GM20000 (cell line): ENCODE measurements around the gene ADA.

Experiments used
- DNase-seq: peaks from one replicate; pipeline ENCODE4 v3.0.0; 2012; ENCODE audit warnings: low spot score
- TF ChIP-seq, protein P1 (sequence below): IDR thresholded peaks from 2 replicates; pipeline ENCODE4 v1.5.1; 2012; ENCODE audit warnings: mild to moderate bottlenecking, control low read depth; ENCODE audit errors: extremely low read depth, missing control alignments

Gene ADA

DNA sequence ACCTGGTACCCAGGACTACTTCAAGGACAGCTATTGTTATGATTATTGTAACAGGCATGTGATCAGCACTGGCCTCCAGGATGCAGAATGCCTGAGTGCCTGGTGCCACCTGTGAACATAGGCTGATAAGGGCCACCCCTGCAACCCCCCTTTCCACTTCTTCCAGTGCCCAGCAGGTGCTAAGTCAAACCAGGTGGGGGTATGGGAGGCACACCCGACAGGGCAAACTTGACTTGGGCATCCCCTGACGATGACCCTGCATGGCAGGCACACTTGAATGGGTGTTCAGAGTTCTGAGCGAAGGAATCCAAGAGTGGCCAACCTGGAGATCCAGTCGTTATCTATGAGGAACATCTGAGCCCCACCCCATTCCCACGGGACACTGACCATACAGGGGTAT lies 3.4 kb downstream of the ADA start:
- DNase-seq: no peak
- TF ChIP-seq, protein P1, sequence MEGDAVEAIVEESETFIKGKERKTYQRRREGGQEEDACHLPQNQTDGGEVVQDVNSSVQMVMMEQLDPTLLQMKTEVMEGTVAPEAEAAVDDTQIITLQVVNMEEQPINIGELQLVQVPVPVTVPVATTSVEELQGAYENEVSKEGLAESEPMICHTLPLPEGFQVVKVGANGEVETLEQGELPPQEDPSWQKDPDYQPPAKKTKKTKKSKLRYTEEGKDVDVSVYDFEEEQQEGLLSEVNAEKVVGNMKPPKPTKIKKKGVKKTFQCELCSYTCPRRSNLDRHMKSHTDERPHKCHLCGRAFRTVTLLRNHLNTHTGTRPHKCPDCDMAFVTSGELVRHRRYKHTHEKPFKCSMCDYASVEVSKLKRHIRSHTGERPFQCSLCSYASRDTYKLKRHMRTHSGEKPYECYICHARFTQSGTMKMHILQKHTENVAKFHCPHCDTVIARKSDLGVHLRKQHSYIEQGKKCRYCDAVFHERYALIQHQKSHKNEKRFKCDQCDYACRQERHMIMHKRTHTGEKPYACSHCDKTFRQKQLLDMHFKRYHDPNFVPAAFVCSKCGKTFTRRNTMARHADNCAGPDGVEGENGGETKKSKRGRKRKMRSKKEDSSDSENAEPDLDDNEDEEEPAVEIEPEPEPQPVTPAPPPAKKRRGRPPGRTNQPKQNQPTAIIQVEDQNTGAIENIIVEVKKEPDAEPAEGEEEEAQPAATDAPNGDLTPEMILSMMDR: no peak

DNA sequence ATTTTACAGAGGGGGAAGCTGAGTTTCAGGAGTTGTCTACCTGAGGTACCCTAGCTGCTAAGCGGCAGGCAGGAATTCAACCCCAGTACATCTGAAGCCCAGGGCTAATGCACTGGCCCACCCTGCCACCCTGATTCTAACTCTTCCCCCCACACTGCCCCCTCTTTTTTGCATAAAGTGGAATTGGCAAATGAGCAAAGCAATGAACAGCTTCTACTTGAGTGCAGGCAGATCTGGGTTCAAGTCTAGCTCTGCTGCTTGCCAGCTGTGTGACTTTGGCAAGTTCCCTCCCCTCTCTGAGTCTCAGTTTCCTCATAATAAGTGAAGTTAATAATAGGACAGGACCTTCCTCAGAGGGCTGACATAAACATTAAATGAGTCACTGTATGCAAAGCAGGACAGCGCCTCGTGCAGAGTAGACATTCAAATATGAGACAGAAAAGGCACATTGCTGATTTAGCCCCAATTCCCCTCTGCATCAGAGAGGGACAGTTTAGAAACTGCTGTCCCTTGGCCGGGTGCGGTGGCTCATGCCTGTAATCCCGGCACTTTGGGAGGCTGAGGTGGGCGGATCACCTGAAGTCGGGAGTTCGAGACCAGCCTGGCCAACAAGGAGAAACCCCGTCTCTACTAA lies 4.7 kb downstream of the ADA start:
- DNase-seq: peak; percentile 80
- TF ChIP-seq, protein P1: no peak

DNA sequence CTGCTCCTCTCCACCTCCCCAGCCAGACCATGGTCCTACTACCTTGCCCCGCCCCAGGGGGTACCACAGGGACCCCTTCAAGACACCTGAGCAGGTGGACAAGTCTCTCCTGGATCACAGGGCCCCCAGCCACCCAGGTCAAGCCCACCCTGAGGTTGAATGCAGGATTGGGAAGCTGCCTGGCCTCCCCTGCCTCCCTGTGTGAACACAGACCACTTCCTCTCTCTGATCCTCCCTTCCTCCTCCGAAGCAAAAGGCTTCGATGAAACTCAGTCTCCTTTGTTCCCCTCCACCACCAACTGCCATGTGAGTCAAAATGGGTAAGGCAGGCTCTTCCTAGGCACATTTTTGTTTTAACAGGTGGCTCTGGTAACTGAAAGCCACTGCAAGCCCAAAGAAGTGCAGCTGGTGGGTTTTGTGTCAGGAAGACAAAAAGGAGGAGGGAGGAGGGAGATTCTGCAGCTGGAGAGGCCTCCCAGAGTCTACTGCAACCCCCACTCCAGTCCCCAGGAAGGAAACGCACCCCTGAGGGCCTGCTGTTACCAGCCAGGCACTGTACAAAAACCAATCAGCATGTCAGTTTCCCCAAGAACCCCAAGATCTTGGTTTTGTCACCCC lies 5.4 kb downstream of the ADA start:
- DNase-seq: peak; percentile 40
- TF ChIP-seq, protein P1: no peak

DNA sequence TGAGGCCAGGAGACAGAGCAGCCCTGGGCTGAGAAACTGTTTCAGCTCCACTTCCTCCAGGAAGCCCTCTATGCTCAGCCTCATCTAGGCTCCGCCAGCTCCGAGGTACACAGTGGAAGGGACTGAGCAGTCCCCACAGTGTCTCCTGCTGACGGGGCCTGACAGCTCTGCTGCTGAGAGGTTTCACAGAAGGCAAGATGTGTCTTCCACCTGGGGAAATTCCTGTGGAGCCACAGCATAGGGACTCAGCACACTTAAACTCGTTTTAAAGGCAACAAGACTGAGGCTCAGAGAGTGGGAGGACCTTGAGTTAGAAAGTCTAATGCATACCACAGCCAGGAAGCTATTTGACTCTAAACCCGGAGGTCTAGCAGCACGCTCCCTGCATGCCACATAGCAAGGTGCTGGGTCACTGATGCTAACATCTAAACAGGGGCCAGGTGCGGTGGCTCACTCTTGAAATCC lies 6.8 kb downstream of the ADA start:
- TF ChIP-seq, protein P1: no peak
- DNase-seq: peak; percentile 49

DNA sequence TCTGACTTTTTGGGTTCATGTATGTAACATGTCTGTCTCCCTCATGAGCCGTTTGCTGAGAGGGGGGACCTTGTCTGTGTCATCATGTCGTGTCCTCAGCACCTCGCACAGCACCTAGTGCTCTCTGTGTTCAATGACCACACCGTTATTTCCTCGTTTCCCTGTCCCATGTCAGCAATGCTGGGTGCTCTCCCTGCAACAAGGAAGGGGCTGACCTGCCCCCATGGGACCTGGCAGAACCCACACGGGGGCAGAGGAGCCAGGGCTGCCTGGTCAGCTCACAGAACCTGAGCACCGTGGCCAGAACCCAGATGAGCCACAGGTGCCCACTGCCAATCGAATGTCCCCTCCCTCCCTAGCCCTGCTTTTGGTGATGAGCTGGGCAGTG lies 7.3 kb downstream of the ADA start:
- TF ChIP-seq, protein P1: no peak
- DNase-seq: no peak

DNA sequence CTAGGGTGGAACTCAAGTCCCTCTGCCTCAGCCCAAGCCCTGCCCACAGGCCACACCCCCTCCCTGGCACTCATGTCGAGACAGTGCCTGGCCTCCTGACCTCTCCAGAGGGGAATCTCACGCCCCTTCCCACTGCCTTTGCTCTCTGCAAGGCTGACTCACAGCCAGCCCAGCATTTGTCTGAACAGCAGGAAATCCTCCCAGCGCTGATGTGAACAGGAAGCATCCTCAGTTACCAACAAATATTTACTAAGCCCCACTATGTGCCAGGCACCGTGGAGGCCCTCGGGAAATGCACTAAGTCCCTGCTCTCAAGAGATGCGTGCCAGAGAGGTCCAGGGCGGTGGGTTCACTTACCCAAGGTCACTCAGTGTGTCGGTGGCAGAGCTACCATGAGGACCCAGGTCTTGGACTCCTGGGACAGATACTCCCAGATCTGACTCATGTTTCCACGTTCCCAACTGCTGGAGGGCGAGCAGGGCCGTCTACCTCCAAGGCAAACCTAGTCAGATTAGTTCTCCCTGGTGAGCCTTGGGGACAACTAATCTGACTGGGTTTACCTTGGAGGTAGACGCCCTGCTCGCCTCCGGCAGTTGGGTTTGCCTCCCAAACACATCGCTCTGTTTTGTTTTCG lies 7.8 kb downstream of the ADA start:
- TF ChIP-seq, protein P1: no peak
- no peak for DNase-seq

DNA sequence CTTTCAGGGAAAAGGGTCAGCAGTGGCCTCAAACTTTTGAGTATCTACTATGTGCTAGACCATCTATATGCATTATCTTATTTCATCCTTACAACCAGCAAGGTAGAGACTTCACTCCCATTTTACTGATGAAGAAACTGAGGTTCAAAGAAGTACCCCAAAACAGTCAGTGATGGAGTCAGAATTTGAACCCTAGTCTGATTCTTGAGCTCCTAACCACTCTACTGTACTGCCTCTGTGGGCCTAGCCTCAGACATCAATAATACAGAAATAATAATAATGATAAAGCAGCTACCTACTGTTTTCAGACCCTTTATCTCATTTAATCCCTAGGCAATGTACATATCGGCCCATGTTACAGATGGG lies 8.4 kb downstream of the ADA start:
- TF ChIP-seq, protein P1: no peak
- DNase-seq: no peak
